HUDEP-2 (cell line): ENCODE measurements around the gene BAZ2B.
"Not testable (repeated sequence)": the region's sequence is repeated elsewhere in the genome, so short reads cannot be mapped to it uniquely, and the experiment has no call there.

ENCODE experiments used
- DNase-seq, 76 experiments: peaks; one replicate each; lab custom pipeline; 2025; ENCODE audit not compliant: unreplicated experiment in 76 of 76; lab: John Stamatoyannopoulos, UW

Gene BAZ2B

GRCh38 chr2:159438720-159439353 is 177.5 kb downstream of the BAZ2B start:
- DNase-seq = no peak

- DNase-seq = no peak
Measured at GRCh38 chr2:159438284-159438683, 178.1 kb downstream of the BAZ2B start.

- DNase-seq = no peak
Measured at GRCh38 chr2:159432610-159433009, 183.7 kb downstream of the BAZ2B start.

GRCh38 chr2:159427048-159427447 is 189.3 kb downstream of the BAZ2B start:
- DNase-seq = no peak

DNA sequence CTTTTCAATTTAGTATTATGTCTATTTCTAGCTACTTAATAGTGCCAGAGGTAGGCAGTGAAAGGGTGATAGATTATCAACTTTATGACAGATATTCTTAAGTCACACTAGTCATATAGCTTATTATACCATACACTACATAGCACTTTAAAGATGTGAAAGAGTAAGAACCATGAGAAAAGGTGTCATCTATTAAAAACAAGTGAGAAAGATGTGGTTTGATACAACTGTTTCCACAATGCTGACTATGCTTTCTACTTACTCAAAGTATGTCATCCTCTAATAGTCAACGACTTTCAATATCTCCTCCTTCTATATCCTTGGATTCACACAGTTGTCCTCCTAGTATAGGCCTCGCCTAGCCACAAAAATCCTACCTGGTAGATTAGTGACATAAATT is 196.9 kb downstream of the BAZ2B start:
- no peak for DNase-seq

DNA sequence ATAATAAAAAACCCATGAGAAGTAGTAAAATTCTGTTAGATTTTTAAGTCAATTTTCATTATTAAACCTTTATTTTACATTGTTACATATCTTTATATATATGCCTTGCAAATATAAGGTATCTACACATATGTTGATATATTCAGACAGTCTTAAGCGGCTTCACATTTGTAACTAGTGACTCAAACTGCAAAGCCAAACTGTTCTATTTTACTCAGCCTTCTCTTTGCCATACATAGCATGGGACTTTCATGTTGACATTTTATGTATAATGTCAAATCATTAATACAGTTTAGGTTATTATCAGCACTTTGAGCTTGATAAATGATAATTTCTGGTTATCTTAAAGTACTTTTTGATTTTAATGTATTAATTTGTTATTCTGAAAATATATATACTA is 204.9 kb downstream of the BAZ2B start:
- DNase-seq = no peak

- DNase-seq = no peak
Measured at GRCh38 chr2:159410276-159410675, 206.1 kb downstream of the BAZ2B start.

DNA sequence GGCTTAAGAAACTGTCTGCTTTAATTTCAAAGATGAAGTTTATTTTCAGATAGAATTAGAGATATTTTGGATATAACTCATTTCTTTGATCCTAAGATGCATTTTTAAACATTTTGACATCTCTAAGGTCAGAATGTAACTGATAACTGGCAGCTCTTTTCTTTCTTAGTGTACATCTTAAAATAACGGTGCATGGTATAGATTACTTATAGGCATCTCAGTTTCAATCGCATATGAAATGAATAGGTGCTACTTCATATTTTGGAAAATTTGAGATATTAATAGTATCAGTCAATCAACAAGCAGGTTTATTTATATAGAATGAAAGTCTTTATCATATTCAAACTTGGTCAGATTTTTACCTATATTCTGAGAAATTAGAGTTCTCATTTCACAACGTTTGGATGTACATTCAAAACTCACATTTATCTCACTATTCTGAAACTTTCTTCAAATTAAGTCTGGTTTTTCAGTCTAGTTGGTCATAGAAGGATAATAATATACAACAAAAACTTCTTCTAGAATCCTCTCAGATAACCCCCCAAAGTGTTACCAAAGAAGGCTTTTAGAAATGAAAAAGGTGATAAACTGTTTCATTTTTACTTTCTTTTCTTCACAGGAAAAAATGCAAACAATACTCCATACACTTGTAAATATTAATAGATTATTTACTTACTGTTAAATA is 207.1 kb downstream of the BAZ2B start:
- DNase-seq = no peak

- no peak for DNase-seq
Measured at GRCh38 chr2:159402790-159403189, 213.6 kb downstream of the BAZ2B start.

DNA sequence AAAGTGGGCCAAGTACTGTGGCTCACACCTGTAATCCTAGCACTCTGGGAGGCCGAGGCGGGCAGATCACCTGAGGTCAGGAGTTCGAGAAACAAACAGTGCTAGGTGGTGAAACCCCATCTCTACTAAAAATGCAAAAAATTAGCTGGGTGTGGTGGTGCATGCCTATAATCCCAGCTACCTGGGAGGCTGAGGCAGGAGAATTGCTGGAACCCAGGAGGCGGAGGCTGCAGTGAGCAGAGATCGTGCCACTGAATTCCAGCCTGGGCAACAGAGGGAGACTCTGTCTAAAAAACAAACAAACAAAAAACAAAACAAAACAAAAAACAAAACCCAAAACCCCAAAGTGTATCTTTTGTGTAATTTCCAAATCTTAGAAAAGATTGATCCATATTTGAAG is 214.2 kb downstream of the BAZ2B start:
- DNase-seq = not testable (repeated sequence)

DNA sequence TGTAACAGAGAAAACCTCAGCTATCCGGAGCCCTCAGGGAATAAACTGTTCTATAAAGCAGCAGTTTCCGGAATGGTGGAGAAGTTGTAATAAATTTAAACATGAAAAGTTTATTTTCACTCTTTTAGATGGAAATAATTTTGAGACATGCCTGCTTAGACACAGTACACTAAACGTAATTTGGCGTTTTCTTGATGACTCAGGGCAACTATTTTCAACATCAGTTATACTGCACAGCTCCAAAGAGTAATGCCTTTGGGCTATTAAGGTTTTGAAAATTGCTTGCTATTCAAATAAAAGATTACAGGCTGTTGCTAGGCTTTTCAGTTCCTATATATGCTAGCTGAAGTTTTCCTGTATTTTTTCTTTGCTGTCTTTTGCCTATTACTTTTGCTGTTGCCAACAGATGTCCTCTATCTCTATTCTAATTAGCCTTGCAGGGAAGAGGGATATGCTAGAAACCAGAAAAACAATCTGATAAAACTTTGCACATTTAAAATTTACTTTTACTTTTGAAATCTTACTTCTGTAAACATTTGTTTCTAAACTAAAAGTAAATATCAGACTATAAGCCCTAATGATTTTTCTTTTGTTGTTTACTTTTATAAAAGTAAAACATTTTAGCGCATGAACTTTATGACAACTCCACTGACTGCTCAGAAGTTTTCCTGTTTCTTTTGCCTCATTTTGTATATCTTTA is 216.5 kb downstream of the BAZ2B start:
- no peak for DNase-seq

- DNase-seq = no peak
Measured at GRCh38 chr2:159396799-159397198, 219.5 kb downstream of the BAZ2B start.

GRCh38 chr2:159382447-159383028 is 233.8 kb downstream of the BAZ2B start:
- DNase-seq = no peak

DNA sequence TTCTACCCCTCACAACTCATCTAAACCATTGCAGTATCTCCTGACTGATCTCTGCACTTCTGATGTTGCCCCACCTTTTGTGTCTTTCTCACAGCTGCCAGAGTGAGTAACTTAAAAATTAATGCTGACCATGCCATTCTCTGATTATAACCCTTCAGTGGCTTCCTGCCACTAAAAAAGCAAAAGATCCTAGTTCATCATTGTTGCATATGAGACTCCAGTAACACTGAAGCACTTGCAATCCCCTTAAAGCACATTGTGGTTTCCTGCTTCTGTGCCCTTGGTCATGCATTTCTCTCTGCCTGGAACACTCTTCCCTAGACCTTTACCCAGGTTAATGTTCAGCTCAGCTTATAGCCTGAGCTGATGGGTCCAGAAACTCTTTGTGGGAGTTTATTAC is 234.8 kb downstream of the BAZ2B start:
- no peak for DNase-seq

- DNase-seq = no peak
Measured at GRCh38 chr2:159380685-159381239, 235.6 kb downstream of the BAZ2B start.

GRCh38 chr2:159379181-159379580 is 237.2 kb downstream of the BAZ2B start:
- DNase-seq = no peak

DNA sequence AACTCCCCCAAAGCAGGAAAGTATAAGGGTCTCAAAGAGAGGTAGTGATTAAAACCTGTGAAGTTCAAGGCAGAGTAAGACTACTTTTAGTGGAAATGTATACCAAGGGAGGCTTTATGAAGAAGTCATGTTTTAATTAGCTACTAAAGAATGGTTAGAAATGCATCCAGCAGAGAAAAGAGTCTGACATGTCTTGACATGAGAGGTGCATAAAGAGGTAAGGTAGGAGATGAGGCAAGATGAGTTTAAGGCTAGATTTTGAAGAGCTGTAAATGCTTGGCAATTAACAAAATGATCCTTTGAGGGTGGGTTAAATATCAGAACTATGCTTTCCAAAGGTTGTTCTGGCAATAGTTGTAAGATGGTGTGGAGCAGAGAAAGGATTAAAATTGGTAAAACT is 241.1 kb downstream of the BAZ2B start:
- DNase-seq = no peak

DNA sequence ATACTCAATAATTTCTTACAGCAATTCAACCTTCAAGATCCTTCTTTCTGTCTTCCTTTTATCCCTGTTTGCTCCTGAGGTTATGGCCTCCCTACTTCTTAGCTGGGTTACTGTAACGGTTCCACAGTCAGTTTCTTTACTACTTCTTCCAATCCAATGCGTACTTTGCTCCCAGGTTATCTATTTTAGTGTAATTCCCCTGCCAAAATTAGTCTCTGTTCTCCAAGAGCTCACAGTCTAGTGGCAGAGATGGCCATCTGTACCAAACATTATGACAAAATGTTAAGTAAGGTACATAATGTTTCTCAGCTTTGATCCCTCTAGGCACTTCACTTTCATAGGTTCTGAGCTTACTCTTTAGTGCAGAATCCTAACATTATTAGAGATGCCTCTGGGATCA is 244.8 kb downstream of the BAZ2B start:
- DNase-seq = no peak

DNA sequence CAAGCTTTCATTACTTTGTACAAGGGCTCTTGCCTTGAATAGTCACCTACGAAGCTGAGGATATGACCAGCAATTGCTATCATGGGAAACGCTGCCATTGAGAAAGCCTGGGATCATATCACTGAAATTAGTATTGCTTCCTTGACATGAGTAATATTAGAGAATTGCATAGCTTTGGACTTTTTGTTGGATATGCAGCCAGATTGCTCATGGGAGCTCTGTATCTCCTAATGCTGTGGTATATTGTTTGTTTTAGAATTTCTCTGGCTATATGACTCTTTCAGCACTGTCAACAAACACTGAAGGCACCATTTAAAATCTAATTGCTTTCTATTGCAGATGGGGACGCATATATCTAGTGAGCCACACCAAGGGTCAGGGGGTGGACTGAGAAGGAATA is 249.8 kb downstream of the BAZ2B start:
- no peak for DNase-seq

- peak in 1 of 76 experiments; percentile 0 for DNase-seq
Measured at GRCh38 chr2:159362816-159363251, 253.5 kb downstream of the BAZ2B start.

- DNase-seq = no peak
Measured at GRCh38 chr2:159362094-159362493, 254.3 kb downstream of the BAZ2B start.
